GM12878 (cell line): Measurements from ENCODE around the gene ZCCHC2. TPM values are rescaled to one million over a fixed set of nuclear protein-coding genes. Genes with fewer than 3 reads are reported as not detected.
A peak's percentile ranks its signal among the peaks of the same experiment; 100 is the strongest.

Source experiments
- ATAC-seq: fragments of 200-7000 bp; cut with Tn5 transposase; 3 replicates; pipeline ENCODE4 v1.9.1; 2020; ENCODE audit warnings: mild to moderate bottlenecking, moderate library complexity
- BruUV-seq: library from RNA; stranded (reverse); fragments of 400-500 nt; replicated peaks from 2 replicates; lab custom pipeline; 2021; lab: Mats Ljungman, UMichigan
- CTCF ChIA-PET: fragments of 300-600 bp; sonication (Branson Sonifier 250); formaldehyde crosslinking; extraction: SDS; loops from one replicate; lab custom pipeline; 2021; ENCODE audit warnings: inconsistent platforms; lab: Yijun Ruan, JAX
- POLR2A ChIA-PET: fragments of 350-600 bp; formaldehyde crosslinking; extraction: SDS; loops from one replicate; lab custom pipeline; 2021; ENCODE audit warnings: inconsistent platforms; lab: Charles Lee
- RAD21 ChIA-PET: fragments of 300-600 bp; sonication (Branson Sonifier 250); formaldehyde crosslinking; loops from one replicate; lab custom pipeline; 2023; ENCODE audit warnings: antibody characterized with exemption; ENCODE audit not compliant: unreplicated experiment; lab: Charles Lee
- SMC1A ChIA-PET: fragments of 300-600 bp; sonication (Branson Sonifier 250); formaldehyde crosslinking; loops from one replicate; lab custom pipeline; 2023; ENCODE audit not compliant: unreplicated experiment, uncharacterized antibody; lab: Charles Lee
- DNase-seq: peaks from one replicate; pipeline ENCODE4 v3.0.0-alpha.2; 2011; ENCODE audit warnings: low read depth, low spot score
- FAIRE-seq: peaks from 3 replicates; lab custom pipeline; 2011; peaks lifted over from hg19 to GRCh38; lab: Jason Lieb, UNC
- H2AFZ ChIP-seq: 2 replicates; pipeline ENCODE4 v1.6.0; 2011; ENCODE audit warnings: low read depth, low read length, control low read depth; ENCODE audit not compliant: control insufficient read depth
- H3K27ac ChIP-seq: 2 replicates; pipeline ENCODE4 v1.5.1; 2011; ENCODE audit warnings: control low read depth; ENCODE audit not compliant: control insufficient read depth, insufficient read depth
- H3K27me3 ChIP-seq, 2 experiments: replicated peaks in 1 of 2; 2 replicates each; pipeline versions ENCODE4 v1.6.0 to v1.6.1; 2011; ENCODE audit warnings: low read length in 1 of 2; ENCODE audit not compliant: control insufficient read depth in 2 of 2, insufficient read depth in 2 of 2
- H3K36me3 ChIP-seq, 2 experiments: 2 replicates each; pipeline ENCODE4 v1.5.1; 2011; ENCODE audit warnings: low read length in 1 of 2; ENCODE audit not compliant: control insufficient read depth in 2 of 2, insufficient read depth in 2 of 2
- H3K4me1 ChIP-seq: 2 replicates; pipeline ENCODE4 v1.6.1; 2011; ENCODE audit warnings: mild to moderate bottlenecking, low read length, moderate library complexity, mixed read lengths; ENCODE audit not compliant: control insufficient read depth, insufficient read depth
- H3K4me2 ChIP-seq: 2 replicates; pipeline ENCODE4 v1.6.0; 2011; ENCODE audit warnings: control low read depth; ENCODE audit not compliant: control insufficient read depth, insufficient read depth
- H3K4me3 ChIP-seq: fragments of 200-600 bp; sonication (generic); 2 replicates; pipeline ENCODE4 v1.5.1; 2016
- H3K79me2 ChIP-seq: 2 replicates; pipeline ENCODE4 v1.6.0; 2011; ENCODE audit warnings: low read length; ENCODE audit not compliant: control insufficient read depth, insufficient read depth
- H3K9ac ChIP-seq: 2 replicates; pipeline ENCODE4 v1.8.0; 2011; ENCODE audit warnings: low read length, control low read depth, mixed read lengths; ENCODE audit not compliant: control insufficient read depth, insufficient read depth
- H3K9me3 ChIP-seq: replicated peaks from 3 replicates; pipeline ENCODE4 v1.5.1; 2011; ENCODE audit warnings: mild to moderate bottlenecking, low read length; ENCODE audit not compliant: control insufficient read depth, insufficient read depth
- H4K20me1 ChIP-seq: 2 replicates; pipeline ENCODE4 v1.6.0; 2011; ENCODE audit not compliant: control insufficient read depth, insufficient read depth
- DPF2 ChIP-seq: fragments of 450-650 bp; IDR thresholded peaks from 2 replicates; pipeline ENCODE4 v1.6.1; 2017; ENCODE audit warnings: mild to moderate bottlenecking
- SIX5 ChIP-seq: IDR thresholded peaks from 2 replicates; pipeline ENCODE4 v1.6.1; 2011; ENCODE audit warnings: mild to moderate bottlenecking, low read depth, low read length, moderate library complexity; ENCODE audit not compliant: severe bottlenecking
- ZNF217 ChIP-seq: fragments of 450-650 bp; IDR thresholded peaks from 2 replicates; pipeline ENCODE4 v1.6.1; 2017; ENCODE audit warnings: antibody characterized with exemption, mild to moderate bottlenecking
- ZNF622 ChIP-seq: fragments of 450-650 bp; IDR thresholded peaks from 2 replicates; pipeline ENCODE4 v1.6.1; 2017; ENCODE audit warnings: mild to moderate bottlenecking, inconsistent platforms
- ZSCAN29 ChIP-seq: fragments of 450-650 bp; IDR thresholded peaks from 2 replicates; pipeline ENCODE4 v1.6.1; 2017; ENCODE audit warnings: mild to moderate bottlenecking, moderate library complexity
- WGBS: methylation state at CpG from one replicate; pipeline ENCODE4 v1.1.6; 2016; ENCODE audit warnings: low lambda C conversion rate; ENCODE audit not compliant: insufficient replicate concordance, insufficient coverage; ENCODE audit errors: missing lambda C conversion rate; 5-methylcytosine and 5-hydroxymethylcytosine counted together
- in situ Hi-C: fragments of 300-500 bp; cut with MboI; formaldehyde crosslinking; loops from 9 replicates; pipeline ENCODE4 v1.14.3; 2018; ENCODE audit warnings: mixed read lengths
- intact Hi-C: fragments of 100-400 bp; cut with micrococcal nuclease; formaldehyde crosslinking; loops from one replicate; pipeline ENCODE4 v1.14.2; 2022; ENCODE audit not compliant: unreplicated experiment
- polyA plus RNA-seq, 11 experiments: library from polyadenylated mRNA; depleted of rRNA in 4 of 11; unstranded in 6 of 11; stranded (reverse) in 5 of 11; fragments of >200 nt; fragmentation: Nextera tagmentation in 4 of 11; fragmentation: Illumina TruSeq in 1 of 11; extraction: Ambion mirVana in 4 of 11; extraction: Trizol in 1 of 11; gene quantifications; 1 replicate in 1 of 11; 2 replicates in 10 of 11; pipeline versions ENCODE4 v1.2.1 to v1.2.3, GENCODE V29; 2011 to 2016; ENCODE audit warnings: inconsistent platforms in 2 of 11, missing spikeins in 2 of 11, low read depth in 1 of 11
- total RNA-seq, 4 experiments: library from RNA; depleted of rRNA in 3 of 4; stranded (reverse); fragments of >200 nt in 3 of 4; fragmentation: Illumina TruSeq in 1 of 4; extraction: Trizol in 1 of 4; gene quantifications; 2 replicates each; pipeline versions ENCODE4 v1.2.1 to v1.2.3, GENCODE V29; 2013 to 2021
- TF ChIP-seq, protein P1 (sequence below): fragments of 450-650 bp; IDR thresholded peaks from 2 replicates; pipeline ENCODE4 v1.6.1; 2016; ENCODE audit warnings: mild to moderate bottlenecking
- TF ChIP-seq, protein P2 (sequence below): fragments of 450-650 bp; formaldehyde crosslinking; IDR thresholded peaks from 2 replicates; pipeline ENCODE4 v1.4.0; 2022; ENCODE audit warnings: mild to moderate bottlenecking, moderate library complexity
- TF ChIP-seq, protein P3 (sequence below): fragments of 450-650 bp; IDR thresholded peaks from 2 replicates; pipeline ENCODE4 v1.6.1; 2017; ENCODE audit warnings: borderline replicate concordance
- TF ChIP-seq, protein P4 (sequence below): fragments of 450-650 bp; IDR thresholded peaks from 2 replicates; pipeline ENCODE4 v1.6.1; 2016; ENCODE audit warnings: mild to moderate bottlenecking

The ZCCHC2 gene
- total and polyA plus RNA-seq, 10 of the 15 experiments (the other 5 are each of a cell fraction or from before 2014, with no cell fraction given): 1.7 to 17.4 (median 8.6) TPM

DNA sequence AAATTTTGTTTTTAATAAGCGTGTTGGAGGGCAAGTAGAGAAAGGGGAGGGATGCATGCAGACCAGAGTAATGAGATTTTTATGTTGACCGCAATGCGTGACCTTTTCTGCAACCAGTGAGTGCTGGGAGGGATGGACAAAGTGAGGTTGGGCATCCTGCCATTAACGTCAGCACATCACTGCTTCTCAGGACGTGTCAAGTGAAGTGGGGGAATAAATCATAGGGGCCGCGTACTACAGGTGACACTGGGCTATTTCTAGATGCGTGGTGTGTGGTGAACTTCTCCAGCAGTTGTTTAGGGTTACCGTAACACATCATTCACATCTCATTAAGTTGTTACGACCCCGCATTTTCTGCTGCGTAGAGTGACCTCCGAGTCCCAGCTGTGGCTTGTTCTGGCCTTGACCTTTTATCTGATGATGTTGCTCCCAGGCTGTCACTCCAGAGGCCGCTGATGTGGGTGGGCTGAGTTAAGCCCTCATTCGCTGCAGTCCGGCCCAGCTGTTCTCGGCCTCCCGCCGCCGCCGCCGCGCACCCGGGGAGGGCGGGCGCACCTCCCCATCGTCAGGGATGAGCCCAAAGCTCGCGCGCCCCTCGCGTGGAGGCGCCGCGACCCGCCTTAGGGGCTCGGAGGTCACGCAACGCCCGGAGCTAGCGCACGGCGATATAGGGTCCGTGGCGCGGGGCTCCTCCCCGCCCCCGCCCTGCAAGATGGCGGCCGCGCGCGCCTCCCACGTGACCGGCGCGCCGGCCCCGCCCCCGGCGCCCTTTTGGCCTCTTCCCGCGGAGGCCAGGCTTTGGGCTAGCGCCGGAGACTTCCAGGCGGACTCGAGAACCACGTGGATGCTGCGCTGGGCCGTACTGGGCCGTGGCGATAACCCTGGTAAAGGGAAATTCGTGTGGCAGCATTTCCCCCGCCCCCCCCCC is 3.5 kb downstream of the ZCCHC2 start (continued):
- TF ChIP-seq, protein P1, sequence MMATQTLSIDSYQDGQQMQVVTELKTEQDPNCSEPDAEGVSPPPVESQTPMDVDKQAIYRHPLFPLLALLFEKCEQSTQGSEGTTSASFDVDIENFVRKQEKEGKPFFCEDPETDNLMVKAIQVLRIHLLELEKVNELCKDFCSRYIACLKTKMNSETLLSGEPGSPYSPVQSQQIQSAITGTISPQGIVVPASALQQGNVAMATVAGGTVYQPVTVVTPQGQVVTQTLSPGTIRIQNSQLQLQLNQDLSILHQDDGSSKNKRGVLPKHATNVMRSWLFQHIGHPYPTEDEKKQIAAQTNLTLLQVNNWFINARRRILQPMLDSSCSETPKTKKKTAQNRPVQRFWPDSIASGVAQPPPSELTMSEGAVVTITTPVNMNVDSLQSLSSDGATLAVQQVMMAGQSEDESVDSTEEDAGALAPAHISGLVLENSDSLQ: peak; percentile 93
- TF ChIP-seq ZNF622 (no peak), ZNF217 (0 out of 2 replicates have a peak, but pooled peaks have one; percentile 50)
- TF ChIP-seq, protein P2, sequence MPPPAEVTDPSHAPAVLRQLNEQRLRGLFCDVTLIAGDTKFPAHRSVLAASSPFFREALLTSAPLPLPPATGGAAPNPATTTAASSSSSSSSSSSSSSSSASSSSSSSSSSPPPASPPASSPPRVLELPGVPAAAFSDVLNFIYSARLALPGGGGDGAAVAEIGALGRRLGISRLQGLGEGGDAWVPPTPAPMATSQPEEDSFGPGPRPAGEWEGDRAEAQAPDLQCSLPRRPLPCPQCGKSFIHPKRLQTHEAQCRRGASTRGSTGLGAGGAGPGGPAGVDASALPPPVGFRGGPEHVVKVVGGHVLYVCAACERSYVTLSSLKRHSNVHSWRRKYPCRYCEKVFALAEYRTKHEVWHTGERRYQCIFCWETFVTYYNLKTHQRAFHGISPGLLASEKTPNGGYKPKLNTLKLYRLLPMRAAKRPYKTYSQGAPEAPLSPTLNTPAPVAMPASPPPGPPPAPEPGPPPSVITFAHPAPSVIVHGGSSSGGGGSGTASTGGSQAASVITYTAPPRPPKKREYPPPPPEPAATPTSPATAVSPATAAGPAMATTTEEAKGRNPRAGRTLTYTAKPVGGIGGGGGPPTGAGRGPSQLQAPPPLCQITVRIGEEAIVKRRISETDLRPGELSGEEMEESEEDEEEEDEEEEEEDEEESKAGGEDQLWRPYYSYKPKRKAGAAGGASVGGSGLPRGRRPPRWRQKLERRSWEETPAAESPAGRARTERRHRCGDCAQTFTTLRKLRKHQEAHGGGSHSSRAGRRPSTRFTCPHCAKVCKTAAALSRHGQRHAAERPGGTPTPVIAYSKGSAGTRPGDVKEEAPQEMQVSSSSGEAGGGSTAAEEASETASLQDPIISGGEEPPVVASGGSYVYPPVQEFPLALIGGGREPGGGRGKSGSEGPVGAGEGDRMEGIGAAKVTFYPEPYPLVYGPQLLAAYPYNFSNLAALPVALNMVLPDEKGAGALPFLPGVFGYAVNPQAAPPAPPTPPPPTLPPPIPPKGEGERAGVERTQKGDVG: no peak

DNA sequence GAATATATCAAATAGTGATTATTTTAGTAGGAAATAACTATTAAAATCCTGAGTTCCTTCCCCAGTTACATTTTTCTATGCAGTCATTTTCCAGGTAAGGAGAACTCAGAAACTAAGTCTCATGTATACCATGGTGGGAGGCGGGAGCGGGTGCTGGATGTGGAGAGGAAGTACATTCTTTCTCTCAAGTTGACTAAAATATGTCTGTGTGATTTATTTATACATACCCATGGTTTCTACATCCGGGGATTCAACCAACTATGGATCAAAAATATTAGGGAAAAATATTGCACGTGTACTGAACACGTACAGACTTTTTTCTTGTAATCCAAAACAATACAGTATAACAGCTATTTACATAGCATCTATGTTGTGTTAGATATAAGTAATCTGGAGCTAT is 6.8 kb downstream of the ZCCHC2 start:
- SMC1A ChIA-PET: interaction anchor here (1.1 to 1.8 kb wide), 4 partner anchors 23 to 42 kb away, joined by 3 read pairs; no protein-coding TSS in a partner anchor
- POLR2A ChIA-PET: interaction anchor here (0.5 kb wide), 1 partner anchor 18 kb away, joined by 3 read pairs; no protein-coding TSS in a partner anchor
- Histone ChIP-seq H3K27ac (no peak overlapping the region), H3K4me1 (peaks cover under 1% of the 10 kb centered on the region), H3K4me3 (no peak overlapping the region), H3K9me3 (no peaks in the 10 kb centered on the region), H3K9ac (no peak overlapping the region), H3K4me2 (peak overlapping the region; percentile 56; the same call in 1 of the 2 replicates), H3K36me3 (no peaks in the 10 kb centered on the region), H3K27me3 (no peaks in the 10 kb centered on the region), H2AFZ (no peak overlapping the region), H4K20me1 (no peaks in the 10 kb centered on the region), H3K79me2 (peaks cover 82% of the 10 kb centered on the region)
- DNase-seq (no peak), FAIRE-seq (no peak), ATAC-seq (no peak)
- intact Hi-C loops (loop anchor here (10.0 kb wide), 2 partner anchors 185 to 895 kb away; partner anchors contain the start of genes PHLPP1 and VPS4B), in situ Hi-C loops (no loop called here)
- TF ChIP-seq, protein P3, sequence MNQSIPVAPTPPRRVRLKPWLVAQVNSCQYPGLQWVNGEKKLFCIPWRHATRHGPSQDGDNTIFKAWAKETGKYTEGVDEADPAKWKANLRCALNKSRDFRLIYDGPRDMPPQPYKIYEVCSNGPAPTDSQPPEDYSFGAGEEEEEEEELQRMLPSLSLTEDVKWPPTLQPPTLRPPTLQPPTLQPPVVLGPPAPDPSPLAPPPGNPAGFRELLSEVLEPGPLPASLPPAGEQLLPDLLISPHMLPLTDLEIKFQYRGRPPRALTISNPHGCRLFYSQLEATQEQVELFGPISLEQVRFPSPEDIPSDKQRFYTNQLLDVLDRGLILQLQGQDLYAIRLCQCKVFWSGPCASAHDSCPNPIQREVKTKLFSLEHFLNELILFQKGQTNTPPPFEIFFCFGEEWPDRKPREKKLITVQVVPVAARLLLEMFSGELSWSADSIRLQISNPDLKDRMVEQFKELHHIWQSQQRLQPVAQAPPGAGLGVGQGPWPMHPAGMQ: no peak
- no peak for TF ChIP-seq DPF2
- TF ChIP-seq ZNF622: no peak
- TF ChIP-seq ZSCAN29: no peak
- TF ChIP-seq SIX5: no peak
- TF ChIP-seq, protein P4, sequence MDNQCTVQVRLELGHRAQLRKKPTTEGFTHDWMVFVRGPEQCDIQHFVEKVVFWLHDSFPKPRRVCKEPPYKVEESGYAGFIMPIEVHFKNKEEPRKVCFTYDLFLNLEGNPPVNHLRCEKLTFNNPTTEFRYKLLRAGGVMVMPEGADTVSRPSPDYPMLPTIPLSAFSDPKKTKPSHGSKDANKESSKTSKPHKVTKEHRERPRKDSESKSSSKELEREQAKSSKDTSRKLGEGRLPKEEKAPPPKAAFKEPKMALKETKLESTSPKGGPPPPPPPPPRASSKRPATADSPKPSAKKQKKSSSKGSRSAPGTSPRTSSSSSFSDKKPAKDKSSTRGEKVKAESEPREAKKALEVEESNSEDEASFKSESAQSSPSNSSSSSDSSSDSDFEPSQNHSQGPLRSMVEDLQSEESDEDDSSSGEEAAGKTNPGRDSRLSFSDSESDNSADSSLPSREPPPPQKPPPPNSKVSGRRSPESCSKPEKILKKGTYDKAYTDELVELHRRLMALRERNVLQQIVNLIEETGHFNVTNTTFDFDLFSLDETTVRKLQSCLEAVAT: no peak
- BruUV-seq: no TSS peak
- WGBS: 97% methylated on average over 5 of the region's 5 CpGs
- CTCF ChIA-PET: interaction anchor here (2.5 kb wide), 1 partner anchor 104 kb away, joined by 5 read pairs; no protein-coding TSS in a partner anchor
- RAD21 ChIA-PET: interaction anchor here (1.4 kb wide), 1 partner anchor 24 kb away, joined by 6 read pairs; no protein-coding TSS in a partner anchor
